Measurements from ENCODE around the gene PITPNC1.
"Not testable (repeated sequence)": the region's sequence is repeated elsewhere in the genome, so short reads cannot be mapped to it uniquely, and the experiment has no call there.

PITPNC1 gene

DNA sequence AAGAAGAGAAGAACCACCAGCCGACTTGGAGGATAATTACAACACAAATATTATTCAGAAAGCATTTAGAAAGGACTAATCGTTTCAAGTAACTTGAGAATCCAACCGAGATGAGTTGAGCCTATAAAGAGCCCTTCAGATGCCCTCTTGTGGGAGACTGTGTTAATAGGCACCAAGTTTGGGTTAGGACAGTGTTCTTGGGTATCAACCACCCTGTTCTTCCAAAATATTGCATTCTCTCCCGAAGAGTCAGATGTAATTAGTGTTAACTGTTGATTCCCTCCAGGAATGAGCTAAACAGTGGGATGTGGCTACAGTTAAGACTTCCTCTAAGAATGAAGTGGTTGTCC, 252.9 kb downstream of the PITPNC1 start:
- Histone ChIP-seq H3K4me3 (ENCODE audit: low read length) (no peak overlapping the region), H3K36me3 (replicated peaks; ENCODE audit: insufficient read depth, low read length) (no peaks in the 10 kb centered on the region), H3K4me1 (ENCODE audit: low read length) (no peaks in the 10 kb centered on the region), H3K79me2 (ENCODE audit: low read length) (no peaks in the 10 kb centered on the region), H3K9me3 (replicated peaks; ENCODE audit: insufficient read depth, low read length) (no peaks in the 10 kb centered on the region), H2AFZ (ENCODE audit: low read length) (no peak overlapping the region), H3K27ac (ENCODE audit: low read length) (no peak overlapping the region), H3K4me2 (ENCODE audit: low read depth, low read length) (no peak overlapping the region), H3K9ac (ENCODE audit: low read length) (no peak overlapping the region), H3K27me3 (replicated peaks; ENCODE audit: insufficient read depth, low read length) (no peaks in the 10 kb centered on the region), H4K20me1 (ENCODE audit: insufficient read depth, low read length) (no peaks in the 10 kb centered on the region), H3F3A (ENCODE audit: insufficient read depth, low read length) (no peaks in the 10 kb centered on the region), H3K9me2 (replicated peaks; ENCODE audit: insufficient read depth, low read length) (no peaks in the 10 kb centered on the region)
- DNase-seq, result peak; percentile 20
- TF ChIP-seq, protein P1, sequence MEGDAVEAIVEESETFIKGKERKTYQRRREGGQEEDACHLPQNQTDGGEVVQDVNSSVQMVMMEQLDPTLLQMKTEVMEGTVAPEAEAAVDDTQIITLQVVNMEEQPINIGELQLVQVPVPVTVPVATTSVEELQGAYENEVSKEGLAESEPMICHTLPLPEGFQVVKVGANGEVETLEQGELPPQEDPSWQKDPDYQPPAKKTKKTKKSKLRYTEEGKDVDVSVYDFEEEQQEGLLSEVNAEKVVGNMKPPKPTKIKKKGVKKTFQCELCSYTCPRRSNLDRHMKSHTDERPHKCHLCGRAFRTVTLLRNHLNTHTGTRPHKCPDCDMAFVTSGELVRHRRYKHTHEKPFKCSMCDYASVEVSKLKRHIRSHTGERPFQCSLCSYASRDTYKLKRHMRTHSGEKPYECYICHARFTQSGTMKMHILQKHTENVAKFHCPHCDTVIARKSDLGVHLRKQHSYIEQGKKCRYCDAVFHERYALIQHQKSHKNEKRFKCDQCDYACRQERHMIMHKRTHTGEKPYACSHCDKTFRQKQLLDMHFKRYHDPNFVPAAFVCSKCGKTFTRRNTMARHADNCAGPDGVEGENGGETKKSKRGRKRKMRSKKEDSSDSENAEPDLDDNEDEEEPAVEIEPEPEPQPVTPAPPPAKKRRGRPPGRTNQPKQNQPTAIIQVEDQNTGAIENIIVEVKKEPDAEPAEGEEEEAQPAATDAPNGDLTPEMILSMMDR (IDR thresholded peaks at IDR 0.05; ENCODE audit: low read length), result peak; percentile 35
- no peak for TF ChIP-seq EZH2 (optimal IDR thresholded peaks at IDR 0.05; ENCODE audit: low read depth, low read length)
- TF ChIP-seq EZH2phosphoT487 (IDR thresholded peaks at IDR 0.05; ENCODE audit: low read length), result no peak

DNA sequence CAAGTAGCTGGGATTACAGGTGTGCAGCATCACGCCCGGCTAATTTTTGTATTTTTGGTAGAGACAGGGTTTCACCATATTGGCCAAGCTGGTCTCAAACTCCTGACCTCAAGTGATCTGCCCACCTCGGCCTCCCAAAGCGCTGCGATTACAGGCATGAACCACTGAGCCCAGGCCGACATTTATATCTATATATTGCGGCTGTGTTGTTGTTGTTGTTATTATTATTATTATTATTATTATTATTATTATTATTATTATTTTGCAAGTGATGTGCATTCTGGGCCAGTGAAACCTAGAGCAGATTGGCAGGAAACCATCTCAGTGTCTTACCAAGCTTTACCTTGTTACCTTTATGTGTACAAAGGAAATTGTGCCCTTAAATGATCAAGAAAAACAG, 253.8 kb downstream of the PITPNC1 start:
- H3K9ac ChIP-seq (ENCODE audit: low read length); H3F3A ChIP-seq (ENCODE audit: insufficient read depth, low read length); H2AFZ ChIP-seq (ENCODE audit: low read length); DNase-seq; H3K4me3 ChIP-seq (ENCODE audit: low read length); H3K9me3 ChIP-seq (replicated peaks; ENCODE audit: insufficient read depth, low read length); H3K27me3 ChIP-seq (replicated peaks; ENCODE audit: insufficient read depth, low read length); H3K4me2 ChIP-seq (ENCODE audit: low read depth, low read length); H3K4me1 ChIP-seq (ENCODE audit: low read length); H3K9me2 ChIP-seq (replicated peaks; ENCODE audit: insufficient read depth, low read length); H3K36me3 ChIP-seq (replicated peaks; ENCODE audit: insufficient read depth, low read length); H4K20me1 ChIP-seq (ENCODE audit: insufficient read depth, low read length); H3K79me2 ChIP-seq (ENCODE audit: low read length); H3K27ac ChIP-seq (ENCODE audit: low read length): not testable (repeated sequence)

DNA sequence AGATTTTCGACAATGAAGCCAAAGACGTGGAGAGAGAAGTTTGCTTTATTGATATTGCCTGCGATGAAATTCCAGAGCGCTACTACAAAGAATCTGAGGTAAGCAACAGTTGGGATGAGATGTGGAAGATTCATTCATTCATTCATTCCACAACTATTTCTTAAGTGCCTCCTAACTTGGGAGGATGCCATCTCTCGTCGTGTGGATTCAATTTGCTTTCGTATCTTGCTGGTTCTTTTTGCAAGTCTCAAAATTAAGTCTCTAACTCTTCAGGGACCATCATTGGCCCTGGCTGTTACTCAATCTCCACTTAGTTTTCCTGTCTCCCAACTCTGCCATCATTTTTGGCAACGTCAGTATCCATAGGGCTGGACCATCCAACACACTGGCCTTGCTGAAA, 255.1 kb downstream of the PITPNC1 start:
- no peak for DNase-seq
- H3K4me2 ChIP-seq (ENCODE audit: low read depth, low read length), result no peak overlapping the region
- no peaks in the 10 kb centered on the region for H3K9me3 ChIP-seq (replicated peaks; ENCODE audit: insufficient read depth, low read length)
- no peak overlapping the region for H3K4me3 ChIP-seq (ENCODE audit: low read length)
- H3K9me2 ChIP-seq (replicated peaks; ENCODE audit: insufficient read depth, low read length), result no peaks in the 10 kb centered on the region
- no peaks in the 10 kb centered on the region for H3K79me2 ChIP-seq (ENCODE audit: low read length)
- H2AFZ ChIP-seq (ENCODE audit: low read length), result no peak overlapping the region
- H3K9ac ChIP-seq (ENCODE audit: low read length), result no peak overlapping the region
- no peaks in the 10 kb centered on the region for H3F3A ChIP-seq (ENCODE audit: insufficient read depth, low read length)
- H4K20me1 ChIP-seq (ENCODE audit: insufficient read depth, low read length), result no peaks in the 10 kb centered on the region
- H3K36me3 ChIP-seq (replicated peaks; ENCODE audit: insufficient read depth, low read length), result no peaks in the 10 kb centered on the region
- H3K27ac ChIP-seq (ENCODE audit: low read length), result no peak overlapping the region
- no peaks in the 10 kb centered on the region for H3K4me1 ChIP-seq (ENCODE audit: low read length)
- TF ChIP-seq, protein P1 (IDR thresholded peaks at IDR 0.05; ENCODE audit: low read length), result no peak
- TF ChIP-seq EZH2phosphoT487 (IDR thresholded peaks at IDR 0.05; ENCODE audit: low read length) (no peak), EZH2 (optimal IDR thresholded peaks at IDR 0.05; ENCODE audit: low read depth, low read length) (no peak)
- no peaks in the 10 kb centered on the region for H3K27me3 ChIP-seq (replicated peaks; ENCODE audit: insufficient read depth, low read length)

DNA sequence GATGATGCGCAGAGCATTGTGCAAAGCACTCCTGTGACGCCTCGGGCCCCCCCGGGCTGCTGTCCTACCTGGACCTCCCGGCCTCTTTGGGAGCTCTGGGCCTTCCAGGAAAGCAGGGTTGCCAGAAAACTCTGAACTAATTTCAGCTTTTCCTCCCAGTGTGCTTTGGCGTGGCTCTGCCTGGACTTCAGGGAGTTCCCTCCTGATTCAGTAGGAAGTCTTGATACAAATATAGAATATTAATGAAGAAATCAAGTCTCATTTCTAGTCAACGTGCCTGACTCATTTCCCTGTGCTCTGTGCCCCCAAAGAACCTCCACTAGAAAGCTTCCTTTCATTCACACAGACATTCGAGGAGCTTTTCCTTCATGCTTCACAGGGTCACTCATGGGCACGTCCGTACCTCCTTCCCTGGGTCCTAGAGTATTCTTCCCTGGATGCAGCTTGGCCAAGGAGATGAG, 256.7 kb downstream of the PITPNC1 start:
- H3K36me3 ChIP-seq (replicated peaks; ENCODE audit: insufficient read depth, low read length), result no peaks in the 10 kb centered on the region
- H3K79me2 ChIP-seq (ENCODE audit: low read length), result no peaks in the 10 kb centered on the region
- DNase-seq, result no peak
- no peak overlapping the region for H3K27ac ChIP-seq (ENCODE audit: low read length)
- no peaks in the 10 kb centered on the region for H3F3A ChIP-seq (ENCODE audit: insufficient read depth, low read length)
- no peaks in the 10 kb centered on the region for H3K4me1 ChIP-seq (ENCODE audit: low read length)
- no peak overlapping the region for H3K4me2 ChIP-seq (ENCODE audit: low read depth, low read length)
- TF ChIP-seq EZH2 (optimal IDR thresholded peaks at IDR 0.05; ENCODE audit: low read depth, low read length) (no peak), EZH2phosphoT487 (IDR thresholded peaks at IDR 0.05; ENCODE audit: low read length) (no peak)
- TF ChIP-seq, protein P1 (IDR thresholded peaks at IDR 0.05; ENCODE audit: low read length), result no peak
- H3K9ac ChIP-seq (ENCODE audit: low read length), result no peak overlapping the region
- no peaks in the 10 kb centered on the region for H3K9me3 ChIP-seq (replicated peaks; ENCODE audit: insufficient read depth, low read length)
- no peaks in the 10 kb centered on the region for H4K20me1 ChIP-seq (ENCODE audit: insufficient read depth, low read length)
- H3K4me3 ChIP-seq (ENCODE audit: low read length), result no peak overlapping the region
- H2AFZ ChIP-seq (ENCODE audit: low read length), result no peak overlapping the region
- no peaks in the 10 kb centered on the region for H3K9me2 ChIP-seq (replicated peaks; ENCODE audit: insufficient read depth, low read length)
- H3K27me3 ChIP-seq (replicated peaks; ENCODE audit: insufficient read depth, low read length), result no peaks in the 10 kb centered on the region
